Mesenchymal stem cell (in vitro differentiated cells and primary cell): ENCODE measurements around the gene APBB3.
A peak's percentile ranks its signal among the peaks of the same experiment; 100 is the strongest.

Experiments used
- DNase-seq: peaks from one replicate; pipeline ENCODE4 v3.0.0-alpha.2; 2013
- H2AFZ ChIP-seq: one replicate; pipeline ENCODE4 v1.6.1; 2013; ENCODE audit warnings: low read depth, mild to moderate bottlenecking, control low read depth, inconsistent platforms, low read length, moderate library complexity
- H2AK5ac ChIP-seq: 2 replicates; pipeline ENCODE4 v1.6.1; 2013; ENCODE audit warnings: low read length, moderate library complexity, mild to moderate bottlenecking, inconsistent platforms; ENCODE audit not compliant: severe bottlenecking
- H2BK120ac ChIP-seq: one replicate; pipeline ENCODE4 v1.6.1; 2013; ENCODE audit warnings: low read depth, mild to moderate bottlenecking, inconsistent platforms, low read length, moderate library complexity
- H2BK12ac ChIP-seq, 2 experiments: one replicate each; pipeline ENCODE4 v1.6.1; 2013; ENCODE audit warnings: inconsistent platforms in 2 of 2, low read length in 2 of 2, mild to moderate bottlenecking in 2 of 2, moderate library complexity in 2 of 2, control low read depth in 1 of 2
- H2BK15ac ChIP-seq: one replicate; pipeline ENCODE4 v1.6.1; 2013; ENCODE audit warnings: mild to moderate bottlenecking, low read depth, inconsistent platforms; ENCODE audit not compliant: poor library complexity, severe bottlenecking
- H2BK5ac ChIP-seq: 2 replicates; pipeline ENCODE4 v1.6.1; 2013; ENCODE audit warnings: low read depth, mild to moderate bottlenecking, low read length, control low read depth, inconsistent platforms; ENCODE audit not compliant: poor library complexity, severe bottlenecking
- H3K14ac ChIP-seq, 2 experiments: one replicate each; pipeline ENCODE4 v1.6.1; 2013; ENCODE audit warnings: inconsistent platforms in 2 of 2, low read length in 2 of 2, control low read depth in 1 of 2, mild to moderate bottlenecking in 1 of 2, moderate library complexity in 1 of 2
- H3K18ac ChIP-seq, 2 experiments: one replicate each; pipeline ENCODE4 v1.6.1; 2013; ENCODE audit warnings: inconsistent platforms in 2 of 2, low read length in 2 of 2, control low read depth in 1 of 2, low read depth in 1 of 2, mild to moderate bottlenecking in 1 of 2
- H3K23ac ChIP-seq, 2 experiments: one replicate each; pipeline ENCODE4 v1.6.1; 2013; ENCODE audit warnings: inconsistent platforms in 2 of 2, low read length in 2 of 2, mild to moderate bottlenecking in 2 of 2, moderate library complexity in 2 of 2, control low read depth in 1 of 2
- H3K27ac ChIP-seq: 2 replicates; pipeline ENCODE4 v1.5.1; 2013; ENCODE audit warnings: mild to moderate bottlenecking, moderate library complexity, low read length, control low read depth, inconsistent platforms; ENCODE audit not compliant: poor library complexity, severe bottlenecking
- H3K27me3 ChIP-seq, 2 experiments: 2 replicates each; pipeline versions ENCODE4 v1.6.1 to v1.7.0; 2013; ENCODE audit warnings: low read length in 2 of 2, mild to moderate bottlenecking in 2 of 2, moderate library complexity in 2 of 2, control low read depth in 1 of 2, inconsistent platforms in 1 of 2; ENCODE audit not compliant: control insufficient read depth in 1 of 2, insufficient read depth in 1 of 2
- H3K36me3 ChIP-seq, 2 experiments: 2 replicates each; pipeline versions ENCODE4 v1.6.1 to v1.7.0; 2013; ENCODE audit warnings: low read length in 2 of 2, control low read depth in 1 of 2, inconsistent platforms in 1 of 2, low read depth in 1 of 2, mild to moderate bottlenecking in 1 of 2; ENCODE audit not compliant: insufficient read depth in 2 of 2, control insufficient read depth in 1 of 2
- H3K4ac ChIP-seq, 2 experiments: one replicate each; pipeline ENCODE4 v1.6.1; 2013; ENCODE audit warnings: inconsistent platforms in 2 of 2, low read length in 2 of 2, mild to moderate bottlenecking in 2 of 2, moderate library complexity in 2 of 2, control low read depth in 1 of 2, low read depth in 1 of 2
- H3K4me1 ChIP-seq: 2 replicates; pipeline ENCODE4 v1.6.1; 2013; ENCODE audit warnings: low read depth, low read length, control low read depth; ENCODE audit not compliant: control insufficient read depth, insufficient read depth
- H3K4me2 ChIP-seq: 2 replicates; pipeline ENCODE4 v1.6.1; 2013; ENCODE audit warnings: low read length, mild to moderate bottlenecking, inconsistent platforms; ENCODE audit not compliant: poor library complexity, severe bottlenecking
- H3K4me3 ChIP-seq, 2 experiments: 2 replicates each; pipeline versions ENCODE4 v1.5.1 to v1.7.0; 2013; ENCODE audit warnings: low read length in 2 of 2, mild to moderate bottlenecking in 2 of 2, control low read depth in 1 of 2, low read depth in 1 of 2; ENCODE audit not compliant: insufficient read depth in 1 of 2
- H3K79me1 ChIP-seq: replicated peaks from 2 replicates; pipeline ENCODE4 v1.6.1; 2013; ENCODE audit warnings: mild to moderate bottlenecking, control low read depth, low read length, inconsistent platforms; ENCODE audit not compliant: poor library complexity, severe bottlenecking
- H3K9ac ChIP-seq: 2 replicates; pipeline ENCODE4 v1.7.0; 2013; ENCODE audit warnings: mild to moderate bottlenecking, low read length, moderate library complexity
- H3K9me3 ChIP-seq: 2 replicates; pipeline ENCODE4 v1.7.0; 2013; ENCODE audit warnings: mild to moderate bottlenecking, low read length; ENCODE audit not compliant: control insufficient read depth
- H4K8ac ChIP-seq: one replicate; pipeline ENCODE4 v1.6.1; 2013; ENCODE audit warnings: inconsistent platforms, mild to moderate bottlenecking, low read length, moderate library complexity
- H4K91ac ChIP-seq: one replicate; pipeline ENCODE4 v1.6.1; 2013; ENCODE audit warnings: mild to moderate bottlenecking, low read length, inconsistent platforms
- WGBS: methylation state at CpG from one replicate; pipeline ENCODE4 v1.1.7; 2013; ENCODE audit warnings: mixed read lengths; 5-methylcytosine and 5-hydroxymethylcytosine counted together

Gene APBB3

GRCh38 chr5:140569197-140569596 is 4.8 kb upstream of the APBB3 start:
- DNase-seq = no peak
- Histone ChIP-seq H3K79me1 (peaks cover 33% of the 10 kb centered on the region), H3K4me2 (no peak overlapping the region), H2AK5ac (no peak overlapping the region), H2BK5ac (no peak overlapping the region), H3K14ac (no peak overlapping the region), H2BK120ac (no peak overlapping the region), H2BK15ac (no peak overlapping the region), H3K27ac (no peak overlapping the region), H3K36me3 (peaks cover 34 to 42% of the 10 kb centered on the region in 2 experiments), H3K27me3 (no peaks in the 10 kb centered on the region), H4K8ac (no peak overlapping the region), H3K18ac (no peak overlapping the region), H3K9ac (peak overlapping the region; percentile 44), H3K4me1 (peaks cover 20% of the 10 kb centered on the region), H3K4ac (no peak overlapping the region), H4K91ac (no peak overlapping the region), H3K9me3 (no peaks in the 10 kb centered on the region), H3K23ac (no peak overlapping the region), H2BK12ac (no peak overlapping the region), H3K4me3 (no peak overlapping the region), H2AFZ (no peak overlapping the region)
- WGBS = 87% methylated on average over 4 of the region's 4 CpGs

DNA sequence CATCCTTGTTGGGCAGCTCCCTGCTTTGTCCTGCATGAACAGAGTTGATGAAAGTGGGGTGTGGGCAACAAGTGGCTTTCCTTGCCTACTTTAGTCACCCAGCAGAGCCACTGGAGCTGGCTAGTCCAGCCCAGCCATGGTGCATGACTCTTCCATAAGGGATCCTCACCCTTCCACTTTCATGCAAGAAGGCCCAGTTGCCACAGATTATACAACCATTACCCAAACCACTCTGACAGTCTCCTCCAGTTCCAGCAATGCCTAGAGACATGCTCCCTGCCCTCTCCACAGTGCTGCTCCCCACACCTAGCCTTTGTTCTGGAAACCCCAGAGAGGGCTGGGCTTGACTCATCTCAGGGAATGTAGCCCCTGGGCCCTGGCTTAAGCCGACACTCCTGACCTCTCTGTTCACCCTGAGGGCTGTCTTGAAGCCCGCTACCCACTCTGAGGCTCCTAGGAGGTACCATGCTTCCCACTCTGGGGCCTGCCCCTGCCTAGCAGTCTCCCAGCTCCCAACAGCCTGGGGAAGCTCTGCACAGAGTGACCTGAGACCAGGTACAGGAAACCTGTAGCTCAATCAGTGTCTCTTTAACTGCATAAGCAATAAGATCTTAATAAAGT is 4.2 kb upstream of the APBB3 start:
- H3K36me3 ChIP-seq = peaks cover 34 to 42% of the 10 kb centered on the region in 2 experiments
- H3K23ac ChIP-seq = no peak overlapping the region
- no peak overlapping the region for H3K4ac ChIP-seq
- no peak overlapping the region for H3K4me3 ChIP-seq
- no peak overlapping the region for H3K4me2 ChIP-seq
- H3K79me1 ChIP-seq = peaks cover 38% of the 10 kb centered on the region
- H4K8ac ChIP-seq = no peak overlapping the region
- H3K14ac ChIP-seq = no peak overlapping the region
- H3K4me1 ChIP-seq = peaks cover 23% of the 10 kb centered on the region
- H2BK12ac ChIP-seq = no peak overlapping the region
- H3K18ac ChIP-seq = no peak overlapping the region
- H2AK5ac ChIP-seq = no peak overlapping the region
- no peak overlapping the region for H4K91ac ChIP-seq
- no peak for DNase-seq
- no peak overlapping the region for H2BK5ac ChIP-seq
- H3K9ac ChIP-seq = peak overlapping the region; percentile 44
- H2BK120ac ChIP-seq = no peak overlapping the region
- 94% methylated on average over 2 of the region's 2 CpGs for WGBS
- no peaks in the 10 kb centered on the region for H3K27me3 ChIP-seq
- no peak overlapping the region for H2AFZ ChIP-seq
- H3K9me3 ChIP-seq = no peaks in the 10 kb centered on the region
- no peak overlapping the region for H3K27ac ChIP-seq
- H2BK15ac ChIP-seq = no peak overlapping the region

DNA sequence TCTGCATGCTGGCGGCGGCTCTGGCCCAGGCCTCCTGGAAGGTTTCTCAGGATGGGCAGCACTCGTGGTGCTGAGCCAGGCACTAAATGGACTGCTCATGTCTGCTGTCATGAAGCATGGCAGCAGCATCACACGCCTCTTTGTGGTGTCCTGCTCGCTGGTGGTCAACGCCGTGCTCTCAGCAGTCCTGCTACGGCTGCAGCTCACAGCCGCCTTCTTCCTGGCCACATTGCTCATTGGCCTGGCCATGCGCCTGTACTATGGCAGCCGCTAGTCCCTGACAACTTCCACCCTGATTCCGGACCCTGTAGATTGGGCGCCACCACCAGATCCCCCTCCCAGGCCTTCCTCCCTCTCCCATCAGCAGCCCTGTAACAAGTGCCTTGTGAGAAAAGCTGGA is 3.5 kb upstream of the APBB3 start:
- Histone ChIP-seq H3K4me1 (peaks cover 26% of the 10 kb centered on the region), H3K9ac (no peak overlapping the region), H2BK120ac (no peak overlapping the region), H3K36me3 (peaks cover 34 to 42% of the 10 kb centered on the region in 2 experiments), H3K14ac (no peak overlapping the region), H2BK15ac (peak overlapping the region; percentile 26), H3K27ac (no peak overlapping the region), H3K23ac (no peak overlapping the region), H3K4ac (no peak overlapping the region), H4K91ac (no peak overlapping the region), H2BK12ac (no peak overlapping the region), H3K18ac (no peak overlapping the region), H3K27me3 (no peaks in the 10 kb centered on the region), H3K79me1 (peaks cover 43% of the 10 kb centered on the region), H4K8ac (no peak overlapping the region), H3K4me3 (no peak overlapping the region), H2AFZ (no peak overlapping the region), H3K4me2 (no peak overlapping the region), H2AK5ac (no peak overlapping the region), H3K9me3 (no peaks in the 10 kb centered on the region), H2BK5ac (no peak overlapping the region)
- WGBS = 98% methylated on average over 12 of the region's 13 CpGs
- DNase-seq = no peak

- Histone ChIP-seq H3K79me1 (peaks cover 46% of the 10 kb centered on the region), H3K4me2 (no peak overlapping the region), H3K4me1 (peaks cover 26% of the 10 kb centered on the region), H2AFZ (no peak overlapping the region), H2AK5ac (no peak overlapping the region), H3K36me3 (peaks cover 34 to 44% of the 10 kb centered on the region in 2 experiments), H3K9me3 (no peaks in the 10 kb centered on the region), H2BK12ac (no peak overlapping the region), H4K8ac (no peak overlapping the region), H3K18ac (no peak overlapping the region), H2BK120ac (no peak overlapping the region), H2BK5ac (no peak overlapping the region), H3K27ac (no peak overlapping the region), H3K14ac (no peak overlapping the region), H3K4me3 (no peak overlapping the region), H3K9ac (no peak overlapping the region), H3K27me3 (no peaks in the 10 kb centered on the region), H4K91ac (no peak overlapping the region), H2BK15ac (peak overlapping the region; percentile 26), H3K23ac (no peak overlapping the region), H3K4ac (no peak overlapping the region)
- no peak for DNase-seq
- 97% methylated on average over 22 of the region's 22 CpGs for WGBS
These were observed 2.9 kb upstream of the APBB3 start for GRCh38 chr5:140567136-140567818.
